Fibroblast of the aortic adventitia (primary cell): Measurements from ENCODE around the gene MBOAT7. TPM values are rescaled to one million over a fixed set of nuclear protein-coding genes. Genes with fewer than 3 reads are reported as not detected.

Experiments used
- DNase-seq: peaks from one replicate; pipeline ENCODE4 v3.0.0-alpha.2; 2010; ENCODE audit warnings: low read depth
- H3K4me3 ChIP-seq: 2 replicates; pipeline ENCODE4 v1.5.1; 2011; ENCODE audit warnings: low read depth, mild to moderate bottlenecking, control low read depth, low read length, moderate library complexity
- CTCF ChIP-seq: IDR thresholded peaks from 2 replicates; pipeline ENCODE4 v1.5.1; 2011; ENCODE audit warnings: mild to moderate bottlenecking, low read length, control low read depth, inconsistent platforms; ENCODE audit not compliant: insufficient read depth
- total RNA-seq: library from RNA; depleted of rRNA; stranded (reverse); fragments of >200 nt; gene quantifications from 2 replicates; pipeline ENCODE4 v1.2.3, GENCODE V29; 2012; ENCODE audit warnings: low replicate concordance

MBOAT7 gene
- total RNA-seq, 1 donor, result 46.9 TPM

GRCh38 chr19:54169149-54169740 lies 20.1 kb downstream of the MBOAT7 start:
- no peak for TF ChIP-seq CTCF
- no peak for DNase-seq
- H3K4me3 ChIP-seq, result no peak overlapping the region

- H3K4me3 ChIP-seq, result no peak overlapping the region
- peak; percentile 94 for TF ChIP-seq CTCF
- DNase-seq, result peak; percentile 84
Observed at GRCh38 chr19:54168174-54168917, 21.0 kb downstream of the MBOAT7 start.

- no peak for DNase-seq
- H3K4me3 ChIP-seq, result no peak overlapping the region
- no peak for TF ChIP-seq CTCF
Observed at GRCh38 chr19:54165222-54165621, 24.2 kb downstream of the MBOAT7 start.

- no peak overlapping the region for H3K4me3 ChIP-seq
- no peak for TF ChIP-seq CTCF
- DNase-seq, result peak; percentile 27
Observed at GRCh38 chr19:54164369-54165068, 24.9 kb downstream of the MBOAT7 start.

GRCh38 chr19:54162884-54163283 lies 26.5 kb downstream of the MBOAT7 start:
- no peak overlapping the region for H3K4me3 ChIP-seq
- DNase-seq, result no peak
- TF ChIP-seq CTCF, result no peak

- TF ChIP-seq CTCF, result no peak
- H3K4me3 ChIP-seq, result peak overlapping the region; percentile 67
- DNase-seq, result peak; percentile 48
Observed at GRCh38 chr19:54162241-54162805, 27.1 kb downstream of the MBOAT7 start.
